ENCODE measurements around the gene CAAP1.
"Not testable (repeated sequence)": the region's sequence is repeated elsewhere in the genome, so short reads cannot be mapped to it uniquely, and the experiment has no call there.

The CAAP1 gene, protein sequence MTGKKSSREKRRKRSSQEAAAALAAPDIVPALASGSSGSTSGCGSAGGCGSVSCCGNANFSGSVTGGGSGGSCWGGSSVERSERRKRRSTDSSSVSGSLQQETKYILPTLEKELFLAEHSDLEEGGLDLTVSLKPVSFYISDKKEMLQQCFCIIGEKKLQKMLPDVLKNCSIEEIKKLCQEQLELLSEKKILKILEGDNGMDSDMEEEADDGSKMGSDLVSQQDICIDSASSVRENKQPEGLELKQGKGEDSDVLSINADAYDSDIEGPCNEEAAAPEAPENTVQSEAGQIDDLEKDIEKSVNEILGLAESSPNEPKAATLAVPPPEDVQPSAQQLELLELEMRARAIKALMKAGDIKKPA

DNA sequence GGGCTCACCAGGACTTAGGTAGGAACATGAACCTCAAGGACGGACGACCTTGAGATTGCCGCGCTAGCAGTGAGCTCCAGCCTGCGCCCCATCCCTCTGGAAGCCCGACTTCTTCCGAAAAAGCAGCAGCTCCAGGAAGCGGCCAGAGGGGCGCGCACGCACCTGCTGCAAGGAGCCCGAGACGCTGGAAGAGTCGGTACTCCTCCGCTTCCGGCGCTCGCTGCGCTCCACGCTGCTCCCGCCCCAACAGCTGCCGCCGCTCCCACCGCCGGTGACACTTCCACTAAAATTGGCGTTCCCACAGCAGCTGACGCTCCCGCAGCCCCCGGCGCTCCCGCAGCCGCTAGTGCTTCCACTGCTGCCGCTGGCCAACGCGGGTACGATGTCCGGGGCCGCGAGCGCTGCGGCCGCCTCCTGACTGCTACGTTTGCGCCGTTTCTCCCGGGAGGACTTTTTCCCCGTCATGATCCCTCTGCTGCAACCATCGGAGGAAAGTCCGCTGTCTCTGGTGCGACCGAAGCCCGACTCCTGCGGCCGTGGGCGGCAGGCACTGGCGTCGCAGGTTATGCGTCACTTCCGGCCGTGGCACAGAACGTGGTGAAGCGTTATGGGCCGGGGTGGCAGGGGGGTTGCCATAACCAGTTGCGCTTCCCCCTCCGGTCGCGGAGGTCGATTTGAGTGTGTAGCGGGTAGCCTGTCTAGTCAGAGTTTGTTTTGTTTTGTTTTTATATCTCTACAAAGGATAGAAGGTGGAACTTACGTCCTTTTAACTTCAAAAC is at the start of gene CAAP1:
CAAP1 (minus strand) TSS at position 552 of the 779 bp plus-strand sequence; CDS start at position 465, 87 bp downstream.
- peak; percentile 92 for DNase-seq

GRCh38 chr9:26940779-26941178 is 48.2 kb upstream of the CAAP1 start:
- DNase-seq = no peak

DNA sequence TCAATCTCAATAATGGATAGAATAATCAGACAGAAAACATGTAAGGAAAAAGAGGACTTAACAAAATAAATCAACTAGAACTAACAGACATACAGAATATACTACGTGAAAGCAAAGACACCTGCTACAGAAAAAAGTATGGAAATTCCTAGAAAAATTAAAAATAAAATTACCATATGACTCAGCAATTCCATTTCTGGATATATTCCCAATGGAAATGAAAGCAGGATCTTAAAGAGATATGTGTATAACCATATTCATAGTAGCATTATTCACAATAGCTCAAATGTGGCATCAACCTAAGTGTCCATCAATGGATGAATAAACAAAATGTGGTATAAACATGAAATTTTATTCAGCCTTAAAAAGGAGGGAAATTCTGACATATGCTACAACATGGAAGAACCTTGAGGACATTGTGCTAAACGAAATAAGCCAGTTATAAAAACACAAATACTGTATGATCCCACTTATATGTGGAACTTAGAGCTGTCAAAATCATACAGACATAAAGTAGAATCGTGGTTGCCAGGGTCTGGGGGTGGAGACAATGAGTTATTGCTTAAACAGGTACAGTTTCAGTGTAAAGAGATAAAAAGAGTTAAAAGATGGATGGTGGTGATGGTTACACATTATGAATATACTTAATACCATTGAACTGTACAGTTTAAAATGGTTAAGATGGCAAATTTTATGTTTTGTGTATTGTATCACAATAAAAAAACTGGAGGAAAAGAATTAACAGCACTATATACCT is 47.5 kb upstream of the CAAP1 start:
- DNase-seq = no peak

GRCh38 chr9:26937816-26938371 is 45.3 kb upstream of the CAAP1 start:
- DNase-seq = no peak

GRCh38 chr9:26935847-26936246 is 43.2 kb upstream of the CAAP1 start:
- no peak for DNase-seq

DNA sequence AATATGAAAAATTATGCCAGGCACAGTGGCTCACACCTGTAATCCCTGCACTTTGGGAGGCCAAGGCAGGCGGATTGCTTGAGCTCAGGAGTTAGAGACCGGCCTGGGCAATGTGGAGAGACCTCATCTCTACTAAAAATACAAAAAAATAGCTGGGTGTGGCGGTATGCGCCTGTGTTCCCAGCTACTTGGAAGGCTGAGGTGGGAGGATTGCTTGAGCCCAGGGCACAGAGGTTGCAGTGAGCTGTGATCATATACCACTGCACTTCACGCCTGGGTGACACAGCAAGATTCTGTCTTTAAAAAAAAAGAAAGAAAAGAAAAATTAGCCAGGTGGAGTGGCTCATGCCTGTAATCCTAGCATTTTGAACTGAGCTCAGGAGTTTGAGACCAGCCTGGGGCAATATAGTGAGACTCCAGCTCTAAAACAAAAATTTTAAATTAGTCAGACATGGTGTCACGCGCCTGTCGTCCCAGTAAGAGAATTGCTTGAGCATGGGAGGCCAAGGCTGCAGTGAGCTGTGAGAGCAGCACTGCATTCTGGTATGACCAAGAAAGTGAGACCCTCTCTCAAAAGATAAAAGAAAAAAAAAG is 36.4 kb upstream of the CAAP1 start:
- DNase-seq = no peak

DNA sequence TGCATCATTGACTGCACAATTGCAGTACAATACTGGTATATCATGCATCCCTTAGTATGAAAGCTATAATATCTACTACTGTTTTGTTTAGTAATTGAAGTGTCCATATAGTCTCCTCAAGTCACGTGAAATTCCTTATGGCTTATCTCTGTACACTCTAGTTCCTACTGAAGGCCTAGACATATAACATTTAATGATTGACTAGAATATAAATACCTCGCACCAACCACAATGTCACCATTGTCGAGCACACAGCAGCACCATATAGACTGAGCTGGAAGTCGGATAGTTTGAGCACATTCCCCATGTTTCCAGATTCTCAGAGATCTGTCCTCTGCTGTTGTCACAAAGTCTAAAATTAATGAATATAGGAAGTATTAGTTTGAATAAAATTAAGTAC is 33.0 kb upstream of the CAAP1 start:
- DNase-seq = no peak

- no peak for DNase-seq
These were observed 27.1 kb upstream of the CAAP1 start for GRCh38 chr9:26919698-26920097.

GRCh38 chr9:26913138-26913668 is 20.6 kb upstream of the CAAP1 start:
- DNase-seq = no peak

DNA sequence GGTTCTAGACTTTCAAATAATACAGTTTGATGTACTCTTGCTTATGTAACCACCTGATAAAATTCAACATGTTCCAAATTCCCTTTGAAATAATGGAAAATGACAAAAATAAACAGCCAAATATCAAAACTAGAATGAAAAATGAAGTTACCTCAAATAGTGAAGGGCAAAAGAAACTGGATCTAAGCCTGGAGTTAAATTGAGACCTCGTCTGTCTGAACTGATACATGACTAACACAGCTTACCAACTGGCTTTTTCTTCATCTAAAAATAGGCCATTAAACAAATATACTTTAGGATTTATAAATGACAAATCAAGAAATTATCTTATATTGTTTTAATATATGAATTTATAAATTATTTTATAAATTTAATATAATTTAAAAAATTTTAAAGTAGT is 12.1 kb upstream of the CAAP1 start:
- no peak for DNase-seq

GRCh38 chr9:26904070-26904469 is 11.5 kb upstream of the CAAP1 start:
- DNase-seq = no peak

DNA sequence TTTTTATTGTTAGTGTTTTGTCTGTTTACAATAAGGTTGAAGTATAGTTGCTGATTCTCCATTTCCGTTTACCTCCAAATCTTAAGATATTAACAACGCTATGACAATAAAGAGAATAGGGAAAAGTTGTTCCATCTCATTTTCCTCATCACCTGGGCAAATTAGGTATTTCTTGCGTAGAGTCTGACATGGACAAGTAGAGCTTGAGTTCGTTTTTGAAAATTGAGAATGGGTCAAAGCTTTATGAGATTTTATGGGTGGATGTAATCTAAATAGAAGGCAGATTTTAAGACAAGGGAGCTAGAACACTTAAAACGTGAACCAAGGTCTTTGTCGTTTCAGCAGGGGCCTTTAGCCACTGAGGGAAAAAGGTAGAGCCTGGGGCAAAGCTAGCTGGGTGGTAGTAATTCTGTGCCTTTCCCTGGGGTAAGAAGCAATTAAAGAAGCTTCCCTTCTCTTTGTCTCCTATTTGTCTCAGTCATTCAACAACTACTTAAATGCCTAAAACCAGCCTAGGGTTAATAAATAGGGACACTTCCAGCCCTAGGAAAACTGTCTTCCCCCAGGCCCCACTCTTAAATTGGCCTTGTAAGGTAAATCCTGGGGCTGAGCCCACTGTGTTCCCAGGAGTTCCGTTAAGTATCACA is 551 bp upstream of the CAAP1 start:
- no peak for DNase-seq

- DNase-seq = no peak
These were observed 876 bp downstream of the CAAP1 start for GRCh38 chr9:26891726-26892125.

- no peak for DNase-seq
These were observed 4.3 kb downstream of the CAAP1 start for GRCh38 chr9:26888271-26888670.

DNA sequence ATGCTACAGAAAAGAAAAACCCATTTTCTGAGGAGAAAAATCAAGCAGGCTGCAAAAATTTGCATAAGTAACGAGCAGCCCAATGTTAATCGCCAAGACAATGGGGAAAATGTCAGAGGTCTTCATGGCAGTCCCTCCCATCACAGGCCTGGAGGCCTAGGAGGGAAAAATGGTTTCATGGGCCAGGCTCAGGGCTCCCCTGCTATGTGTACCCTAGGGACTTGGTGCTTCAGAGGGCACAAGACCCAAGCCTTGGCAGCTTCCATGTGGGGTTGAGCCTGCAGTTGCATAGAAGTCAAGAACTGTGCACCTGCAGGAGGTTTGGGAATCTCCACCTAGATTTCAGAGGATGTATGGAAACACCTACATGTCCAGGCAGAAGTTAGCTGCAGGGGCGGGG is 10.4 kb downstream of the CAAP1 start:
- no peak for DNase-seq

DNA sequence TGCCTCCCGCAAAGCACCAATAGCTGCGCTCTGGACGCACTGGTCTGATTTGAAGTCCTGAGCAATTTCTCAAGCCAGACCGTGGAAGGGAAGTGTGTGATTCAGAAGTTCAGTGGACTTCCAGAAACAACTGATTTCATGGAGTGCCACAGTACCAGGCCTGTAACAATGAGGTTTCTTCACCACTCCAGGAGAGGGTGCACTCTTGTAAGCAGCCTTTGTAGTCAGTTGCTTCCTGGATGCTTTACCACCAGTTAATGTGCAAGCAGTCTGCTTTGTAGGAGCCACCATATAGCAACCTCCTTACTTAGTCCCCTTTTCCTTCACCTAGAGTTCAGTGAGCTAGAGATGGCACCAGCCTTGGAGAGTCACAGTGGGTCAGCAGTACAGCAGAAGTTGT is 12.3 kb downstream of the CAAP1 start:
- DNase-seq = no peak

DNA sequence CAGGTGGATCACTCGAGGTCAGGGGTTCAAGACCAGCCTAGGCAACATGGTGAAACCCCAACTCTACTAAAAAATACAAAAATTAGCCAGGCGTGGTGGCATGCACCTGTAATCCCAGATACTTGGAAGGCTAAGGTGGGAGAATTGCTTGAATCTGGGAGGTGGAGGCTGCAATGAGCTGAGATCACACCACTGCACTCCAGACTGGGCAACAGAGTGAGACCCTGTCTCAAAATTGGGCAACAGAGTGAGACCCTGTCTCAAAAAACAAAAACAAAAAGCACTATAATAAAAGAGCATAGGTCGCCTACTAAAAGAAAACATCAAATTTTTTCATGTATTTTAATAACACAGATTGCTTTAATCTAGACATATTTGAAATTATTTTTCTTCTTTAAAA is 17.4 kb downstream of the CAAP1 start:
- DNase-seq = not testable (repeated sequence)

DNA sequence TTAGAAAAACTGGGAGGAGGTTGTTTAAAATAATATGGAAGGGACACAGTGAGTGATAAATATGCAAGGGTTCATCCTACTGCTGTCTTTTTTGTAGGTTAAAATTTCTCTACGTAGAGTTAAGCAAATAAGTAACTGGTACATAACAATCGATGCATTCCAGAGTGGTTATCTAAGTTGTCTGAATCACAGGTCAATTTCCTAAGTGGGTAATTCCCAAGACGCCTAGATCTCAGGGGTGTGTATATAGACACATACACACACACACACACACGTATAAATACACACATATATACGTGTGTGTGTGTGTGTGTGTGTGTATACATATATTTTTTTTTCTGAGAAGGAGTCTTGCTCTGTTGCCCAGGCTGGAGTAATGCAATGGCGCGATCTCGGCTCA is 22.3 kb downstream of the CAAP1 start:
- DNase-seq = no peak

- DNase-seq = no peak
These were observed 29.5 kb downstream of the CAAP1 start for GRCh38 chr9:26863074-26863473.

DNA sequence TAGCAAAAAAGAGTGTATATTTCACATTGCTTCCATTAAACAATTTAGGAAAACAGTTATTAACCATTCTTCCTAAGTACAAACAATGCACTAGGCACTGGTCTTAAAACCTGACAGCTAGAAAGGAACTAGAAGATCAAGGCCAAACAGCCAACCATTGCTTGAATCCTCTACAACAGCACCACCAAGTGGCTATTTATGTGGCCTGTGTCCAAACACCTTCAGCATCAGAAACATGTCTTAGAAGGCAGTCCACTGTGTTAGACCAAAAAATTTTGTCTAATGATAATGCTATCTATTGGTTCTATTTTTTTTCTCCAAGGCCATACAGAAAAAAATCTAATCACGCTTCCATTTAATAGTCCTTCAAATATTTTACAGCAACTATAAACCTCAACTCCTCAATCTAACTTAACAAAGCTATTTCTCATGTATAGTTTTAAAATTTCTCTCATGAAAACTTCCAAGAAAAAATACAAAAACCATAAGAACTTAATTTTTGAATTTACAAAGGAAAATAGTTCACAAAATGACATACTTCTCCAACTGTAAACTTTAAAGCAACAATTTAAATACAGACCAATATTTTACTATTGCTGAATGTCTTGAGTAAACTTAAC is 36.1 kb downstream of the CAAP1 start:
- peak; percentile 16 for DNase-seq

GRCh38 chr9:26850995-26851394 is 41.6 kb downstream of the CAAP1 start:
- no peak for DNase-seq

GRCh38 chr9:26833792-26834191 is 58.8 kb downstream of the CAAP1 start:
- no peak for DNase-seq
